Coronary artery (tissue), 2 donors: ENCODE measurements around the gene EID1.
"Not testable (repeated sequence)": the region's sequence is repeated elsewhere in the genome, so short reads cannot be mapped to it uniquely, and the experiment has no call there.

Experiments
- DNase-seq: peaks from one replicate; pipeline ENCODE4 v3.0.0-alpha.2; 2017; ENCODE audit warnings: low spot score
- H3K27ac ChIP-seq, 2 donors: fragments of 200-600 bp; sonication (generic); one replicate each; pipeline ENCODE4 v1.5.1; 2016 to 2019
- H3K4me3 ChIP-seq: fragments of 200-600 bp; sonication (generic); 2 replicates; pipeline ENCODE4 v1.5.1; 2016; ENCODE audit warnings: mild to moderate bottlenecking, moderate library complexity
- TF ChIP-seq, protein P1 (sequence below): fragments of 200-600 bp; sonication (generic); IDR thresholded peaks from one replicate; pipeline ENCODE4 v1.5.1; 2019; ENCODE audit warnings: antibody characterized with exemption

The EID1 gene

DNA sequence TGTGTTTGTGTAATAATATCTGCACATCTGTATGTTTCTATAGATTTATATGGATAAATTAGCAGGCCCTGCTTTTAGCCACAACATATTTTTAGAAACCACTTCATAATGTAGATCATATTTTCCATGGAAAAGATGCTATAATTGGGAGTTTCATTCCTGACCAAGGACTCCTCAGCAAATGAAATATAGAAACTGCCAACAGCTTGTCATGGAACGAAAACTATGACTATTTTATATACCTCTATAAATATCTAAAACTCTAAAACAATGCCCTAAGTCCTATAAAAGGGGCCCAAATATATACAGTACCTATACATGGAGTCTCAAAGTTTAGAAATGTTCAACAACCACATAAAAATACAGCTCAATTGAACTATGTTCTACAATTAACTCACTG is 27.9 kb downstream of the EID1 start:
- peak overlapping the region in 1 of 2 donors; percentile 74 for H3K27ac ChIP-seq
- no peak for DNase-seq
- TF ChIP-seq, protein P1, sequence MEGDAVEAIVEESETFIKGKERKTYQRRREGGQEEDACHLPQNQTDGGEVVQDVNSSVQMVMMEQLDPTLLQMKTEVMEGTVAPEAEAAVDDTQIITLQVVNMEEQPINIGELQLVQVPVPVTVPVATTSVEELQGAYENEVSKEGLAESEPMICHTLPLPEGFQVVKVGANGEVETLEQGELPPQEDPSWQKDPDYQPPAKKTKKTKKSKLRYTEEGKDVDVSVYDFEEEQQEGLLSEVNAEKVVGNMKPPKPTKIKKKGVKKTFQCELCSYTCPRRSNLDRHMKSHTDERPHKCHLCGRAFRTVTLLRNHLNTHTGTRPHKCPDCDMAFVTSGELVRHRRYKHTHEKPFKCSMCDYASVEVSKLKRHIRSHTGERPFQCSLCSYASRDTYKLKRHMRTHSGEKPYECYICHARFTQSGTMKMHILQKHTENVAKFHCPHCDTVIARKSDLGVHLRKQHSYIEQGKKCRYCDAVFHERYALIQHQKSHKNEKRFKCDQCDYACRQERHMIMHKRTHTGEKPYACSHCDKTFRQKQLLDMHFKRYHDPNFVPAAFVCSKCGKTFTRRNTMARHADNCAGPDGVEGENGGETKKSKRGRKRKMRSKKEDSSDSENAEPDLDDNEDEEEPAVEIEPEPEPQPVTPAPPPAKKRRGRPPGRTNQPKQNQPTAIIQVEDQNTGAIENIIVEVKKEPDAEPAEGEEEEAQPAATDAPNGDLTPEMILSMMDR = no peak
- no peak overlapping the region for H3K4me3 ChIP-seq

DNA sequence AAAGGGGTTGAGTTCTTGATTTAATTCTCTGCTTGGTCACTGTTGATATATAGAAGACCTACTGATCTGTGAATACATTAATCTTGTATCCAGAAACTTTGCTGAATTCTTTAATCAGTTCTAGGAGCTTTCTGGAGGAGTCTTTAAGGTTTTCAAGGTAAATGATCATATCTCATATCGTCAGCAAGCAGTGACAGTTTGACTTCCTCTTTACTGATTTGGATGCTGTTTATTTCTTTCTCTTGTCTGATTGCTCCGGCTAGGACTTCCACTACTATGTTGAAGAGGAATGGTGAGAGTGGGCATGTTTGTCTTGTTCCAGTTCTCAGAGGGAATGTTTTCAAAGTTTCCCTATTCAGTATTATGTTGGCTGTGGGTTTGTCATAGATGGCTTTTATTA is 31.4 kb downstream of the EID1 start:
- H3K27ac ChIP-seq, H3K4me3 ChIP-seq, DNase-seq: not testable (repeated sequence)

DNA sequence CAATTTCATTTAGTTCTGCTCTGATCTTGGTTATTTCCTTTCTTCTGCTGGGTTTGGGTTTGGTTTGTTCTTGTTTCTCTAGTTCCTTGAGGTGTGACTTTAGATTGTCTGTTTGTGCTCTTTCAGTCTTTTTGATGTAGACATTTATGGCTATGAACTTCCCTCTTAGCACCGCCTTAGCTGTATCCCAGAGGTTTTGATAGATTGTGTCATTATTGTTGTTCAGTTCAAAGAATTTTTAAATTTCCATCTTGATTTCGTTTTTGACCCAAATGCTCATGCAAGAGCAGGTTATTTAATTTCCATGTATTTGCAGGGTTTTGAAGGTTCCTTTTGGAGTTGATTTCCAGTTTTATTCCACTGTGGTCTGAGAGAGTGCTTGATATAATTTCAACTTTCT is 32.6 kb downstream of the EID1 start:
- DNase-seq, H3K27ac ChIP-seq, H3K4me3 ChIP-seq: not testable (repeated sequence)

DNA sequence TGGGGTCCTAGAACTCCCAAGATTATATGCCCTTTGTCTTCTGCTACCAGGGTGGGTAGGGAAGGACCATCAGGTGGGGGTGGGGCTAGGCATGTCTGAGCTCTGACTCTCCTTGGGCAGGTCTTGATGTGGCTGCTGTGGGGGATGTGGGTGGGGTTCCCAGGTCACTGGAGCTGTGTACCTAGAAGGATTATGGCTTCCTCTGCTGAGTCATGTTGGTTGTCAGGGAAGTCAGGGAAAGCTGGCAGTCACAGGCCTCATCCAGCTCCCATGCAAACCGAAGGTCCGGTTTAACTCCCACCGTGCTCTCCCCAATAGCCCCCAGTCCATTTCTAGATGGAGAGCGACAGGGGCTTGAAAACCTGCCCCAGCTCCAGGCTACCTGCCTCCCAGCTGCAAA is 35.2 kb downstream of the EID1 start:
- H3K4me3 ChIP-seq = no peak overlapping the region
- DNase-seq = no peak
- no peak overlapping the region for H3K27ac ChIP-seq
- TF ChIP-seq, protein P1 = no peak

DNA sequence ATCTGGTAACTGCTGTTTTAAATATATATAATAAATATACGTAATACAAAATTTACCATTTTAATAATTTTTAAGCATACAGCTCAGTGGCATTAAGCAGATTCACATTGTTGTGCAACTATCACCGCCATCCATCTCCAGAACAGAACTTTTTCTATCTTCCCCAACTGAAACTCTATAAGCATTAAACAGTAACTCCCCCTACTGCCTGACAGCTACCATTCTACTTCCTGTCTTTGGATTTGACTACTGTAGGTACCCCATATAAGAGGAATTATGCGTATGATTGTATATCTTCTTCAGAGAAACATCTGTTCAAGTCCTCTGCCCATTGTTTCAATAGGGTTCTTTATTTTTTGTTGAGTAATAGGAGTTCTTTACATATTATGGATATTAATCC is 36.8 kb downstream of the EID1 start:
- no peak for DNase-seq
- H3K4me3 ChIP-seq = no peak overlapping the region
- TF ChIP-seq, protein P1 = no peak
- no peak overlapping the region for H3K27ac ChIP-seq

DNA sequence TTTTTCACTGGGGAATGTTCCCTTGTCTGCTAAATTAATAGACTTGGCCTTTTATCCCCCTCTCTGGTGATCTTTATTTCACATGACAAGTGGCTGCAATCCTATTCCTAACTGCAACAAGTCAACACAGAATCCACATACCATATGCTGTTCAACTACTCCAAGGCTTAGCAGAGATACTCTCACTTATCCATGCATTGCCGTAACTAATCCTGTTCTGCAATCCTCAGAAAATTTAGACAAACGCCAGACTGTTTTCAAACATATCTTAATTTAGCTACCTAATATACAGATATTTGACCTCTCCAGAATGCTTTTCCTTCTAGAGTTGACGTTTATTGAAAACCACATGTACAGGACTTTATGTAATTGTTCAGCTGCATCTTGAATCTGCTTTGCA is 37.9 kb downstream of the EID1 start:
- H3K27ac ChIP-seq = no peak overlapping the region
- TF ChIP-seq, protein P1 = no peak
- DNase-seq = no peak
- H3K4me3 ChIP-seq = no peak overlapping the region

DNA sequence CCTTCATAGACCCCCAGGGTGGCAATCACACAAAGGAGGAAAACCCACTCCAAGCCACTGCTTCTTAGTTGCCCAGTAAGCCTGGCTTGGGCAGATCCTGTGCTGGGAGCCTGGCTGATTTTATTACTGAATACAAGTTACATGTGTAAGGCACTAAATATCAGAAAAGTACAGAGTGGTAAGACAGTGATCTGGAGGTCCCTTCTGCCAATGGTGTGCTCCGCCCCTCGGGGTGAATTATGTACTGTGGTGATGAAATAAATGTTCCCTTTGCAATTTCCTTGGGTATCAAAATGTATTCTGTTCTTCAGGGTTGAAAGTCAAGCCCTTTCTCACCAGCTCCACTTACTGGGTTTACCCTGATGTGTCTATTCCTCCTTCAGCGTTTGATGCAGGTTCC is 38.8 kb downstream of the EID1 start:
- H3K27ac ChIP-seq = no peak overlapping the region
- no peak overlapping the region for H3K4me3 ChIP-seq
- DNase-seq = no peak
- TF ChIP-seq, protein P1 = no peak

DNA sequence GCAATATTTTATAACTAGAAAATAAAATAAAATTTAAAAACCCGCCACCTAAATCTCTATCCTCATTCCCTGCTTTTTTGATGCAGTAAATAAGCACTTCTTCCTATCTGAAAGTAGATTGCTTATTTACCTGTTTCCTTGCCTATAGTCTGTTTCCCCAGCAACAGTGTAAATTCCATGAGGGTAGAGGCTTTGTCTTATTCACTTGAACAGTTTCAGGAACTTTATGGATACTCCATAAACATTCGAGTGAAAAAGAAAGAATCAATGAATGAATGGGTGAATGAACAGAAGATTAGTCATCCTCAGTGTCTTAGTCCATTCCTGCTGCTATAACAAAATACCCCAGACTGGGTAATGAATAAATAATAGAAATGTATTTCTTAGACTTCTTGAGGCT is 44.1 kb downstream of the EID1 start:
- no peak for DNase-seq
- Histone ChIP-seq H3K4me3 (no peak overlapping the region), H3K27ac (no peak overlapping the region)
- TF ChIP-seq, protein P1 = no peak
